ENCODE measurements around the gene LILRB3. TPM values are rescaled to one million over a fixed set of nuclear protein-coding genes. Genes with fewer than 3 reads are reported as not detected.

Gene LILRB3
- polyA plus RNA-seq, 1 experiment = not detected

GRCh38 chr19:54262066-54262465 is 39.3 kb upstream of the LILRB3 start:
- DNase-seq (ENCODE audit: low read depth) = no peak
- POLR2A ChIA-PET = no interaction called here
- no peaks in the 10 kb centered on the region; the same call in 1 of the 2 replicates for H3K27me3 ChIP-seq (ENCODE audit: control insufficient read depth, insufficient read depth, low read length)
- H3K4me3 ChIP-seq (ENCODE audit: low read depth, low read length) = no peak overlapping the region
- CTCF ChIA-PET = no interaction called here
- no peaks in the 10 kb centered on the region for H3K36me3 ChIP-seq (ENCODE audit: control insufficient read depth, insufficient read depth, low read length)
- TF ChIP-seq CTCF (IDR thresholded peaks at IDR 0.05; ENCODE audit: insufficient read depth, low read depth, low read length) = no peak

- Histone ChIP-seq H3K4me3 (ENCODE audit: low read depth, low read length) (no peak within 1 kb of the TSS), H3K36me3 (ENCODE audit: control insufficient read depth, insufficient read depth, low read length) (no peaks in the 10 kb centered on the region), H3K27me3 (ENCODE audit: control insufficient read depth, insufficient read depth, low read length) (peaks cover 6% of the 10 kb centered on the region)
- POLR2A ChIA-PET = no interaction called here
- no peak for DNase-seq (ENCODE audit: low read depth)
- no peak for TF ChIP-seq CTCF (IDR thresholded peaks at IDR 0.05; ENCODE audit: insufficient read depth, low read depth, low read length)
- CTCF ChIA-PET = interaction anchor here (1.5 to 2.2 kb wide), 2 partner anchors 9 to 13 kb away, joined by 4 to 8 read pairs; no protein-coding TSS in a partner anchor
Observed at GRCh38 chr19:54257116-54257480, 34.3 kb upstream of the LILRB3 start, which contains the start of gene LILRB5. LILRB5 (minus strand) TSS chr19:54257273; CDS start chr19:54257193, 80 bp downstream.

GRCh38 chr19:54256250-54257115 is 33.7 kb upstream of the LILRB3 start:
- CTCF ChIA-PET = interaction anchor here (1.5 to 2.2 kb wide), 2 partner anchors 10 to 13 kb away, joined by 4 to 8 read pairs; no protein-coding TSS in a partner anchor
- TF ChIP-seq CTCF (IDR thresholded peaks at IDR 0.05; ENCODE audit: insufficient read depth, low read depth, low read length) = no peak
- Histone ChIP-seq H3K4me3 (ENCODE audit: low read depth, low read length) (no peak overlapping the region), H3K36me3 (ENCODE audit: control insufficient read depth, insufficient read depth, low read length) (no peaks in the 10 kb centered on the region), H3K27me3 (ENCODE audit: control insufficient read depth, insufficient read depth, low read length) (peaks cover 8% of the 10 kb centered on the region)
- POLR2A ChIA-PET = no interaction called here
- DNase-seq (ENCODE audit: low read depth) = no peak

- Histone ChIP-seq H3K4me3 (ENCODE audit: low read depth, low read length) (no peak overlapping the region), H3K27me3 (ENCODE audit: control insufficient read depth, insufficient read depth, low read length) (peaks cover 8% of the 10 kb centered on the region), H3K36me3 (ENCODE audit: control insufficient read depth, insufficient read depth, low read length) (no peaks in the 10 kb centered on the region)
- ChIA-PET CTCF (no interaction called here), POLR2A (no interaction called here)
- no peak for DNase-seq (ENCODE audit: low read depth)
- TF ChIP-seq CTCF (IDR thresholded peaks at IDR 0.05; ENCODE audit: insufficient read depth, low read depth, low read length) = no peak
Observed at GRCh38 chr19:54255105-54255775, 32.4 kb upstream of the LILRB3 start.

- DNase-seq (ENCODE audit: low read depth) = no peak
- POLR2A ChIA-PET = no interaction called here
- peaks cover 8% of the 10 kb centered on the region for H3K27me3 ChIP-seq (ENCODE audit: control insufficient read depth, insufficient read depth, low read length)
- no peak overlapping the region for H3K4me3 ChIP-seq (ENCODE audit: low read depth, low read length)
- CTCF ChIA-PET = no interaction called here
- TF ChIP-seq CTCF (IDR thresholded peaks at IDR 0.05; ENCODE audit: insufficient read depth, low read depth, low read length) = no peak
- H3K36me3 ChIP-seq (ENCODE audit: control insufficient read depth, insufficient read depth, low read length) = no peaks in the 10 kb centered on the region
Observed at GRCh38 chr19:54254195-54254906, 31.5 kb upstream of the LILRB3 start.
